Memory B cell (primary cell): Measurements from ENCODE around the gene ST14.

Experiments used
- ATAC-seq: fragments of 150-1000 bp; cut with Tn5 transposase; 2 replicates; pipeline ENCODE4 v1.10.0; 2021; ENCODE audit warnings: low read depth, mild to moderate bottlenecking, moderate library complexity
- DNase-seq, 2 donors: peaks; one replicate each; pipeline ENCODE4 v3.0.0; 2022; ENCODE audit warnings: low spot score in 2 of 2
- H3K27ac Mint-ChIP-seq: one replicate; pipeline ENCODE4 v1.8.0; 2022; ENCODE audit warnings: mild to moderate bottlenecking, moderate library complexity, mixed read lengths
- H3K27me3 Mint-ChIP-seq: one replicate; pipeline ENCODE4 v1.8.0; 2022; ENCODE audit warnings: mixed read lengths
- H3K36me3 Mint-ChIP-seq: one replicate; pipeline ENCODE4 v1.8.0; 2022; ENCODE audit warnings: mild to moderate bottlenecking, mixed read lengths
- H3K4me1 Mint-ChIP-seq: one replicate; pipeline ENCODE4 v1.8.0; 2022; ENCODE audit warnings: mixed read lengths
- H3K4me3 Mint-ChIP-seq: one replicate; pipeline ENCODE4 v1.8.0; 2022; ENCODE audit warnings: mild to moderate bottlenecking, moderate library complexity, mixed read lengths
- H3K9me3 Mint-ChIP-seq: one replicate; pipeline ENCODE4 v1.8.0; 2022; ENCODE audit warnings: mixed read lengths

Gene ST14

DNA sequence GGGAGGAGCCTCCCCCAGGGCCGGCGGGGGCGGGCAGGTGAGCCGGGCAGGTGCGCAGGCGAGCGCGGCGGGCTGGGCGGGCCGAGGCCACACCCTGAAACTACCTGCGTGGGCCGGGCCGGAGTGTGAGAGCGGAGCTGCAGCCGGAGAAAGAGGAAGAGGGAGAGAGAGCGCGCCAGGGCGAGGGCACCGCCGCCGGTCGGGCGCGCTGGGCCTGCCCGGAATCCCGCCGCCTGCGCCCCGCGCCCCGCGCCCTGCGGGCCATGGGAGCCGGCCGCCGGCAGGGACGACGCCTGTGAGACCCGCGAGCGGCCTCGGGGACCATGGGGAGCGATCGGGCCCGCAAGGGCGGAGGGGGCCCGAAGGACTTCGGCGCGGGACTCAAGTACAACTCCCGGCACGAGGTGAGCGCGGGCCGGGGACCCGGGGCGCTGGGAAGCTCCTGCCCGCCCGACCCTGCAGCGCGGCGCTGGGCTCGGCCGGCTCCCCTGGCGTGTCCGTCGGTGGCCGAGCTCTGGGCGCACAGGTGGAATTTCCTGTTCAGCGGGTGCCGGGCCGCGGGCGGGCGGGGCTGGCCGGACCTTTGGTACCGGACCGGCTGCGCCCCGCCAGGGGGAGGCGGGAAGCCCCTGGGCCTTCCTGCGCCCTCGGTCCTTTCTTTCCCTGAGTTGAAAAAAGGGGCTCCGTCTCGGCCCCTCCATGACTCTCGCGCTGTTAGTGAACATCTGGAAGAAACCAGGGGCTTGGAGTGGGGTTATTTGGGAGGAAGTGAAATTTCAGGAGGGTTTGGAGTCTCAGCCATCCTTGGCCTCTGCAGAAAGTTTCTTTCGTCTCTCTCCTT lies at the start of gene ST14:
Gene ST14, plus strand, starts transcription at position 126 of the 841 bp plus-strand sequence. Its CDS starts 198 bp downstream, at position 324.
- Mint-ChIP-seq H3K4me3 (peak within 1 kb of the TSS; percentile 83), H3K4me1 (peaks cover 50% of the 10 kb centered on the region), H3K27me3 (no peaks in the 10 kb centered on the region), H3K27ac (peak within 1 kb of the TSS; percentile 83), H3K36me3 (peaks cover 1% of the 10 kb centered on the region), H3K9me3 (no peaks in the 10 kb centered on the region)
- ATAC-seq: peak; percentile 87
- DNase-seq: peak; percentile 56 to 65

GRCh38 chr11:130110339-130111108 lies 49.1 kb upstream of the ST14 start:
- Mint-ChIP-seq H3K27me3 (no peaks in the 10 kb centered on the region), H3K36me3 (peaks cover 16% of the 10 kb centered on the region), H3K9me3 (no peaks in the 10 kb centered on the region), H3K4me3 (no peak overlapping the region), H3K27ac (no peak overlapping the region), H3K4me1 (peaks cover 3% of the 10 kb centered on the region)
- DNase-seq: no peak
- no peak for ATAC-seq

GRCh38 chr11:130112071-130112830 lies 47.3 kb upstream of the ST14 start:
- Mint-ChIP-seq H3K9me3 (no peaks in the 10 kb centered on the region), H3K27ac (no peak overlapping the region), H3K36me3 (peaks cover 16% of the 10 kb centered on the region), H3K4me1 (no peaks in the 10 kb centered on the region), H3K27me3 (no peaks in the 10 kb centered on the region), H3K4me3 (no peak overlapping the region)
- ATAC-seq: no peak
- DNase-seq: no peak

DNA sequence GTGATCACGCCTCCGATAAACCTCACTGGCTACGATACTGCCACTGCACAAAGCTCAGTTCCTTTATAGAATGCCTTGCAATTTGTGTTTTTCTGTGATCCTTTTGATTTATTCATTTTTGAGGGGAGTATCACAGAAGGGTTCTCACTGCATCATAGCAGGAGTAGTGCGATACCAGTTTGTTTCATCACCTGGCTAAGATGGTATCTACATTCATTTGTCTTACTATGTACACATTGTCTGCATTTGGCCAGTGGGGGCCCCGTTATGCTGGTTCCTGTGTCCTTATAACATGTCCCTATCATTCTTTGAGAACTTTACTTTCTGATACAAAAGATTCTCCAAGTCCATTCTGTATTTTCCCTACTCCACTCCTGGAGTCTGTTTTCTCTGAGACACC lies 45.3 kb upstream of the ST14 start:
- no peaks in the 10 kb centered on the region for H3K27me3 Mint-ChIP-seq
- no peak overlapping the region for H3K27ac Mint-ChIP-seq
- H3K36me3 Mint-ChIP-seq: peaks cover 14% of the 10 kb centered on the region
- peaks cover 11% of the 10 kb centered on the region for H3K4me1 Mint-ChIP-seq
- no peaks in the 10 kb centered on the region for H3K9me3 Mint-ChIP-seq
- H3K4me3 Mint-ChIP-seq: no peak overlapping the region
- ATAC-seq (no peak), DNase-seq (no peak)

- Mint-ChIP-seq H3K4me1 (peaks cover 15% of the 10 kb centered on the region), H3K27me3 (no peaks in the 10 kb centered on the region), H3K36me3 (peaks cover 14% of the 10 kb centered on the region), H3K9me3 (no peaks in the 10 kb centered on the region), H3K27ac (no peak overlapping the region), H3K4me3 (no peak overlapping the region)
- DNase-seq (no peak), ATAC-seq (no peak)
Observed at GRCh38 chr11:130114726-130115125, 44.9 kb upstream of the ST14 start.

- Mint-ChIP-seq H3K27ac (no peak overlapping the region), H3K4me3 (no peak overlapping the region), H3K27me3 (no peaks in the 10 kb centered on the region), H3K9me3 (no peaks in the 10 kb centered on the region), H3K4me1 (peaks cover 17% of the 10 kb centered on the region), H3K36me3 (peaks cover 12% of the 10 kb centered on the region)
- ATAC-seq (no peak), DNase-seq (no peak)
Observed at GRCh38 chr11:130115218-130115617, 44.4 kb upstream of the ST14 start.

GRCh38 chr11:130118165-130118564 lies 41.4 kb upstream of the ST14 start:
- DNase-seq (no peak), ATAC-seq (peak; percentile 31)
- no peak overlapping the region for H3K4me3 Mint-ChIP-seq
- no peaks in the 10 kb centered on the region for H3K9me3 Mint-ChIP-seq
- H3K4me1 Mint-ChIP-seq: peaks cover 35% of the 10 kb centered on the region
- no peak overlapping the region for H3K27ac Mint-ChIP-seq
- H3K27me3 Mint-ChIP-seq: no peaks in the 10 kb centered on the region
- peaks cover 12% of the 10 kb centered on the region for H3K36me3 Mint-ChIP-seq

- peak overlapping the region; percentile 42 for H3K27ac Mint-ChIP-seq
- no peaks in the 10 kb centered on the region for H3K9me3 Mint-ChIP-seq
- no peaks in the 10 kb centered on the region for H3K27me3 Mint-ChIP-seq
- peaks cover 35% of the 10 kb centered on the region for H3K4me1 Mint-ChIP-seq
- ATAC-seq (peak; percentile 88), DNase-seq (peak; percentile 11 to 18)
- H3K36me3 Mint-ChIP-seq: peaks cover 13% of the 10 kb centered on the region
- H3K4me3 Mint-ChIP-seq: peak overlapping the region; percentile 7
Observed at GRCh38 chr11:130118636-130119387, 40.8 kb upstream of the ST14 start.

GRCh38 chr11:130120045-130120444 lies 39.5 kb upstream of the ST14 start:
- Mint-ChIP-seq H3K4me1 (peaks cover 35% of the 10 kb centered on the region), H3K4me3 (no peak overlapping the region), H3K9me3 (no peaks in the 10 kb centered on the region), H3K36me3 (peaks cover 12% of the 10 kb centered on the region), H3K27me3 (no peaks in the 10 kb centered on the region), H3K27ac (no peak overlapping the region)
- ATAC-seq (no peak), DNase-seq (no peak)

GRCh38 chr11:130121445-130121978 lies 38.1 kb upstream of the ST14 start:
- Mint-ChIP-seq H3K9me3 (no peaks in the 10 kb centered on the region), H3K4me3 (peak overlapping the region; percentile 66), H3K4me1 (peaks cover 35% of the 10 kb centered on the region), H3K36me3 (peaks cover 12% of the 10 kb centered on the region), H3K27ac (peak overlapping the region; percentile 7), H3K27me3 (no peaks in the 10 kb centered on the region)
- ATAC-seq: no peak
- DNase-seq: no peak

DNA sequence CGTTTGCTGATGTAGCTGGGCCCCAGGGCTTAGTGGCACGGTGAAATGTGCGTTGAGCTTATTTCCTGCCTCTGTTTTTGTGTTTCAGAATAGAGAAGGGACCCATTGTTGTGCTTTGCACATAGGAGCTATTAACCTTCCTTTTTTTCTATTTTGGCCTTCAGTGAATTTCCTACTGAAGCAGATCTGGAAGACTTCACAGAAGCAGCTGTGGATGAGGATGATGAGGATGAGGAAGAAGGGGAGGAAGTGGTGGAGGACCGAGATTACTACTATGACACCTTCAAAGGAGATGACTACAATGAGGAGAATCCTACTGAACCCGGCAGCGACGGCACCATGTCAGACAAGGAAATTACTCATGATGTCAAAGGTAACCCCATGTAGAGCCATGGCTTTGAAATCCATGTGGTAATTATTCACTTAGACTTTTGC lies 37.4 kb upstream of the ST14 start:
- DNase-seq (no peak), ATAC-seq (peak; percentile 14)
- Mint-ChIP-seq H3K27ac (peak overlapping the region; percentile 7), H3K36me3 (peaks cover 12% of the 10 kb centered on the region), H3K4me3 (peak overlapping the region; percentile 50), H3K4me1 (peaks cover 35% of the 10 kb centered on the region), H3K9me3 (no peaks in the 10 kb centered on the region), H3K27me3 (no peaks in the 10 kb centered on the region)

DNA sequence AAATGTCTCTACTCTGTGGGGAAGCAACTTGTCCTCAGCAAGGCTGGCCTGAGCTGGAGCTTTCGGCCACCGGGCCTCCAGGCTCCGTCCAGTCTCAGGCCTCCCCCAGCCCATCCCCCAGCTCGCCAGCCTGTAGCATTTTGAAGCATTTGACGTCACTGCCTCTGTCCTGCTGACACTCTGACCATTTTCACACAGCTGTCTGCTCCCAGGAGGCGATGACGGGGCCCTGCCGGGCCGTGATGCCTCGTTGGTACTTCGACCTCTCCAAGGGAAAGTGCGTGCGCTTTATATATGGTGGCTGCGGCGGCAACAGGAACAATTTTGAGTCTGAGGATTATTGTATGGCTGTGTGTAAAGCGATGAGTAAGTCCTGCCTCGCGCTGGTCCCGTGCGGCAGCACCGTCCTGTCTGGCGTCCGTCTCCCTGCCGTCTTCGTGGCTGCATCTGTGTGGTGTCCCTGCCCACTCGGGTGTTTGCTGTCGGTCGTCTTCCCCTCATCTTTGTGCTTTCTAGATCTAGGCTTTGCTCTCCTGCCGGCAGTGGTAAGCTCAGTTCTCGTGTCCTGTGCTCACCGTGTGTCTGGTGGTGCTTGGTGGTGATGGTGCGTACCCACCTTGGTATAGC lies 36.1 kb upstream of the ST14 start:
- ATAC-seq: no peak
- H3K9me3 Mint-ChIP-seq: no peaks in the 10 kb centered on the region

GRCh38 chr11:130124096-130124495 lies 35.5 kb upstream of the ST14 start:
- Mint-ChIP-seq H3K9me3 (no peaks in the 10 kb centered on the region), H3K27ac (no peak overlapping the region), H3K36me3 (peaks cover 12% of the 10 kb centered on the region), H3K4me3 (no peak overlapping the region), H3K27me3 (no peaks in the 10 kb centered on the region), H3K4me1 (peaks cover 27% of the 10 kb centered on the region)
- DNase-seq (no peak), ATAC-seq (no peak)

More for the DNA sequence above, 36.1 kb upstream of the ST14 start:
- Mint-ChIP-seq H3K27me3 (no peaks in the 10 kb centered on the region), H3K4me1 (peaks cover 32% of the 10 kb centered on the region), H3K36me3 (peaks cover 12% of the 10 kb centered on the region), H3K4me3 (no peak overlapping the region), H3K27ac (no peak overlapping the region)
- DNase-seq: no peak
